Endothelial cell (in vitro differentiated cells): ENCODE results near the gene INO80C. TPM values are rescaled to one million over a fixed set of nuclear protein-coding genes. Genes with fewer than 3 reads are reported as not detected.

Source experiments
- DNase-seq: peaks from one replicate; pipeline ENCODE4 v3.0.0; 2021; ENCODE audit warnings: low spot score
- H3K27ac Mint-ChIP-seq: one replicate; pipeline ENCODE4 v1.8.0; 2021; ENCODE audit warnings: mixed read lengths, inconsistent platforms; ENCODE audit not compliant: unreplicated experiment
- H3K27me3 Mint-ChIP-seq: one replicate; pipeline ENCODE4 v1.8.0; 2021; ENCODE audit warnings: mild to moderate bottlenecking, moderate library complexity, mixed read lengths, inconsistent platforms; ENCODE audit not compliant: unreplicated experiment
- H3K36me3 Mint-ChIP-seq: one replicate; pipeline ENCODE4 v1.8.0; 2021; ENCODE audit warnings: mild to moderate bottlenecking, low read depth, mixed read lengths, inconsistent platforms; ENCODE audit not compliant: unreplicated experiment
- H3K4me1 Mint-ChIP-seq: one replicate; pipeline ENCODE4 v1.8.0; 2021; ENCODE audit warnings: mild to moderate bottlenecking, mixed read lengths, inconsistent platforms; ENCODE audit not compliant: unreplicated experiment
- H3K4me3 Mint-ChIP-seq: one replicate; pipeline ENCODE4 v1.8.0; 2021; ENCODE audit warnings: mild to moderate bottlenecking, mixed read lengths, inconsistent platforms; ENCODE audit not compliant: unreplicated experiment
- H3K9me3 Mint-ChIP-seq: one replicate; pipeline ENCODE4 v1.8.0; 2021; ENCODE audit warnings: mixed read lengths, inconsistent platforms; ENCODE audit not compliant: unreplicated experiment
- total RNA-seq: library from RNA; stranded (reverse); fragmentation: NEBNext Ultra II Directional; extraction: Animal tissue kit (Norgen Biotek cat#: 25700); gene quantifications from one replicate; pipeline ENCODE4 v1.2.1, GENCODE V29; 2021; ENCODE audit not compliant: unreplicated experiment
- TF ChIP-seq, protein P1 (sequence below): fragments of 200-600 bp; sonication (generic); IDR thresholded peaks from one replicate; pipeline ENCODE4 v1.5.0; 2021; ENCODE audit warnings: antibody characterized with exemption; ENCODE audit not compliant: unreplicated experiment

Gene INO80C
- total RNA-seq, 1 donor from 2014 or later = 29.7 TPM

DNA sequence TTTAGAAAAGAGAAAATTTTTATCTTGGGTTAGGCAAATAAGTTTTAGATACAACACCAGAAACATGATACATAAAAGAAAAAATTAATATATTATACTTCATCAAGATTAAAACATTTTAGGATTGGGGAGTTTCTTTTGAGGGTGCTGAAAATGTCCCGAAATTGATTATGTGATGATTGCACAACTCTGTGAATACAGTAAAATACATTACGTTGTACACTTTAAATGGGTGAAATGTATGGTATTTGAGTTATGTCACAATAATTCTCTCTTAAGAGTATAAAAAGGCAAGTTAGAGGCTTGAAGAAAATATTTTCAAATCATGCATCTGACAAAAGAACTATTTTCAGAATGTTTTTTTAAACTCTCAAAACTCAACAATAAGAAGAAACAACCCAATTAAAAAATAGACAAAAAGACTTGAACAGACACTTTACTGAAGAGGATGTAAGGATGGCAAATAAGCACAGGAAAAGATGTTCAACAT lies 36.2 kb upstream of the INO80C start:
- H3K9me3 Mint-ChIP-seq = peaks cover 11% of the 10 kb centered on the region
- no peak overlapping the region for H3K27ac Mint-ChIP-seq
- H3K4me1 Mint-ChIP-seq = no peaks in the 10 kb centered on the region

GRCh38 chr18:35528749-35529274 lies 31.1 kb upstream of the INO80C start:
- no peak overlapping the region for H3K27ac Mint-ChIP-seq

More for the DNA sequence above, 36.2 kb upstream of the INO80C start:
- Mint-ChIP-seq H3K36me3 (peaks cover 12% of the 10 kb centered on the region), H3K4me3 (no peak overlapping the region), H3K27me3 (no peaks in the 10 kb centered on the region)
- DNase-seq = no peak
- TF ChIP-seq, protein P1, sequence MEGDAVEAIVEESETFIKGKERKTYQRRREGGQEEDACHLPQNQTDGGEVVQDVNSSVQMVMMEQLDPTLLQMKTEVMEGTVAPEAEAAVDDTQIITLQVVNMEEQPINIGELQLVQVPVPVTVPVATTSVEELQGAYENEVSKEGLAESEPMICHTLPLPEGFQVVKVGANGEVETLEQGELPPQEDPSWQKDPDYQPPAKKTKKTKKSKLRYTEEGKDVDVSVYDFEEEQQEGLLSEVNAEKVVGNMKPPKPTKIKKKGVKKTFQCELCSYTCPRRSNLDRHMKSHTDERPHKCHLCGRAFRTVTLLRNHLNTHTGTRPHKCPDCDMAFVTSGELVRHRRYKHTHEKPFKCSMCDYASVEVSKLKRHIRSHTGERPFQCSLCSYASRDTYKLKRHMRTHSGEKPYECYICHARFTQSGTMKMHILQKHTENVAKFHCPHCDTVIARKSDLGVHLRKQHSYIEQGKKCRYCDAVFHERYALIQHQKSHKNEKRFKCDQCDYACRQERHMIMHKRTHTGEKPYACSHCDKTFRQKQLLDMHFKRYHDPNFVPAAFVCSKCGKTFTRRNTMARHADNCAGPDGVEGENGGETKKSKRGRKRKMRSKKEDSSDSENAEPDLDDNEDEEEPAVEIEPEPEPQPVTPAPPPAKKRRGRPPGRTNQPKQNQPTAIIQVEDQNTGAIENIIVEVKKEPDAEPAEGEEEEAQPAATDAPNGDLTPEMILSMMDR = no peak

DNA sequence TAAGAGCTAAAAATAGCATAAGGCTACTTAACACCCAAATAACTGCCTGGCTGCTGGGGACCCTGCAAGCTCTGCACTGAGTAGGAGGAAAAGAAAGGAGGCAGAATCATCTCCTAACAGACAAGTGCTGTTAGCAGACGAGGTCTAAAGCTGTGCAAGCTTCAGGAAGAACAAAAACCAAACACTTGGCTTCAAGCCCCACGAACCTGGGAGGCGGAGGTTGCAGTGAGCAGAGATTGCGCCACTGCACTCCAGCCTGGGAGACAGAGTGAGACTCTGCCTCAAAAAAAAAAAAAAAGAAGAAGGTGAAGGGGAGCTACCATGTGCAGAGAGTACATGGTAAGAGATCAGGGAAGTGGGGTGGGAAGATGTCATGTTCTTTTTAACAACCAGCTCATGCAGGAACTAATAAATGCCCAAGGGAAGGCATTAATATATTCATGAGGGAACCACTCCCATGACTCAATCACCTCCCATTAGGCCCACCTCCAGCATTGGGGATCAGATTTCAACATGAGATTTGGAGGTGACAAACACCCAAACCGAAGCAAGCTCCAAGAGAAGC lies 28.8 kb upstream of the INO80C start:
- no peak overlapping the region for H3K27ac Mint-ChIP-seq
- H3K36me3 Mint-ChIP-seq = peaks cover 6% of the 10 kb centered on the region
- H3K9me3 Mint-ChIP-seq = peaks cover 6% of the 10 kb centered on the region
- no peak for DNase-seq
- TF ChIP-seq, protein P1 = no peak
- H3K4me3 Mint-ChIP-seq = no peak overlapping the region
- H3K27me3 Mint-ChIP-seq = peaks cover 5% of the 10 kb centered on the region
- H3K4me1 Mint-ChIP-seq = peaks cover 28% of the 10 kb centered on the region

More at GRCh38 chr18:35528749-35529274, 31.1 kb upstream of the INO80C start:
- DNase-seq = no peak
- Mint-ChIP-seq H3K27me3 (peaks cover 2% of the 10 kb centered on the region), H3K4me1 (peaks cover 23% of the 10 kb centered on the region), H3K36me3 (peaks cover 12% of the 10 kb centered on the region), H3K9me3 (peaks cover 11% of the 10 kb centered on the region), H3K4me3 (no peak overlapping the region)
- TF ChIP-seq, protein P1 = no peak

- Mint-ChIP-seq H3K9me3 (peaks cover 3% of the 10 kb centered on the region), H3K4me3 (no peak overlapping the region), H3K27me3 (peaks cover 5% of the 10 kb centered on the region), H3K27ac (peak overlapping the region; percentile 34), H3K36me3 (peaks cover 3% of the 10 kb centered on the region), H3K4me1 (peaks cover 28% of the 10 kb centered on the region)
- TF ChIP-seq, protein P1 = no peak
- no peak for DNase-seq
Observed at GRCh38 chr18:35525795-35526494, 28.2 kb upstream of the INO80C start.

DNA sequence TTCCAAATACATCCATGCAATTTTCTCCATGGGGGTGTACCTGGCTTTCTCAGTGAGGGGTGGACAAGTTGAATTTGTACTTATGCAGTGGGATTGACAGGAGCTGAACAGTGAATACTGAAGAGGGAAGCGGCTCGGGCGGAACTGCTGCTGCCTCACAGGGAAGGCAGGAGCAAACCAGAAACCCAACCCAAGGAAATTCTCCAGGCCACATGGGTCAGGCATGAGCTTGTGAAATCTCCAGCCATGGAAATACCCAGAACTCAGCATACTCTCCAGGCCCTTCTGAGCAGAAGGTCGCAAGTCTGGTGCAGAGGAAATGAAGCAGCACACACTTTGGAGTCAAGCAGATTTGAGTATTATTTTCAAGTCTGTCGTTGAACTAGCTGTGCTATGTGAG lies 26.5 kb upstream of the INO80C start:
- DNase-seq = no peak
- Mint-ChIP-seq H3K4me1 (peaks cover 28% of the 10 kb centered on the region), H3K27ac (peak overlapping the region; percentile 74), H3K9me3 (no peaks in the 10 kb centered on the region), H3K36me3 (no peaks in the 10 kb centered on the region), H3K4me3 (no peak overlapping the region), H3K27me3 (peaks cover 5% of the 10 kb centered on the region)
- TF ChIP-seq, protein P1 = no peak
